HG02588 (cell line): ENCODE data around the gene LHX1.

ENCODE experiments used
- ATAC-seq: cut with Tn5 transposase; IDR thresholded peaks from one replicate; pipeline ENCODE4 v1.9.1; 2021; ENCODE audit warnings: mild to moderate bottlenecking, moderate library complexity; ENCODE audit not compliant: unreplicated experiment

LHX1 gene

GRCh38 chr17:36921095-36921851, 16.0 kb upstream of the LHX1 start:
- ATAC-seq = no peak

- no peak for ATAC-seq
Observed at GRCh38 chr17:36922175-36922574, 15.1 kb upstream of the LHX1 start.

- ATAC-seq = no peak
Observed at GRCh38 chr17:36923814-36924221, 13.5 kb upstream of the LHX1 start.

GRCh38 chr17:36926226-36926625, 11.0 kb upstream of the LHX1 start:
- no peak for ATAC-seq

GRCh38 chr17:36926701-36927100, 10.6 kb upstream of the LHX1 start:
- ATAC-seq = no peak

DNA sequence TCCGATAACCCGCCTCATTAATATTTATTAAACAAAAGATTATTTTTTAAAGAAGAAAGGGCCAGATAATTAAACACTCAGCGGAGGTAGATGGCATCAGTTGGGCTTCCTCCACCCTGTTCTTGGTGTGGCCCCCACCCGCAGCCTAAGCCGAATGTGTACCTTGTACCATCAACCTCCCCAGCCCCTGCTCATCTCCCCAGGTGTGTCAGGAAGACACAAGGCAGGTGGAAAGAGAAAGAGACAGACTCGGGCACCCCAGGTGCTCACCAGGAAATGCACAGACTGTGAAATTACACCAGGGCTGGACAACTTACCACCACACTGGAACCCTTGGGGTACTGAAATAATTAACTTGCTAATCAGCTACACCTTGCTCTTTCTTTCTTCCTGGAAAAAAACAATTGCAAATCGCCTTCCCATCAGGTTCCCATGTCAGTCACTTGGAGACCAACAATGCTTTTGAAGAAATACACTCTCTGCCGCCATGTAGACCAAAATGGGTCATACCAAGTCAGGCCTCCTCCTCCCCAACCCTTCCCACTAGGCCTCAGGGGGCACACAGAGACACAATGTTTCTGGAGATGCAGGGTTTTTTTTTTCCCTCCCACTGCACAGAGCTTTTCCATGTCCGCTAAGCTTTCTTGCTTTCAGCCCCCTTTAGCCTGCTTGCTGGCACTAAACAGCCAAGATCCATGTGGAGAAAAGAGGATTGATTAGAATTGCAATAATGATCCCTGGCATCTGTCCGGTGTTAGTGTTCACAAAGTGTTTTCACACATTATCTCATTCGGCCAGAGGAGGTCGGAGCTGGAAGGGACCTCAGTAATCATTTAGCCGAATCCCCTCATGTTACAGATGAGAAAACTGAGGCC, 8.6 kb upstream of the LHX1 start:
- ATAC-seq = no peak

- ATAC-seq = no peak
Observed at GRCh38 chr17:36929851-36930582, 7.3 kb upstream of the LHX1 start.

GRCh38 chr17:36930583-36930900, 6.7 kb upstream of the LHX1 start:
- no peak for ATAC-seq

- ATAC-seq = no peak
Observed at GRCh38 chr17:36931096-36931696, 6.1 kb upstream of the LHX1 start.

GRCh38 chr17:36931697-36932382, 5.4 kb upstream of the LHX1 start:
- ATAC-seq = no peak

GRCh38 chr17:36932383-36932693, 4.9 kb upstream of the LHX1 start:
- no peak for ATAC-seq

DNA sequence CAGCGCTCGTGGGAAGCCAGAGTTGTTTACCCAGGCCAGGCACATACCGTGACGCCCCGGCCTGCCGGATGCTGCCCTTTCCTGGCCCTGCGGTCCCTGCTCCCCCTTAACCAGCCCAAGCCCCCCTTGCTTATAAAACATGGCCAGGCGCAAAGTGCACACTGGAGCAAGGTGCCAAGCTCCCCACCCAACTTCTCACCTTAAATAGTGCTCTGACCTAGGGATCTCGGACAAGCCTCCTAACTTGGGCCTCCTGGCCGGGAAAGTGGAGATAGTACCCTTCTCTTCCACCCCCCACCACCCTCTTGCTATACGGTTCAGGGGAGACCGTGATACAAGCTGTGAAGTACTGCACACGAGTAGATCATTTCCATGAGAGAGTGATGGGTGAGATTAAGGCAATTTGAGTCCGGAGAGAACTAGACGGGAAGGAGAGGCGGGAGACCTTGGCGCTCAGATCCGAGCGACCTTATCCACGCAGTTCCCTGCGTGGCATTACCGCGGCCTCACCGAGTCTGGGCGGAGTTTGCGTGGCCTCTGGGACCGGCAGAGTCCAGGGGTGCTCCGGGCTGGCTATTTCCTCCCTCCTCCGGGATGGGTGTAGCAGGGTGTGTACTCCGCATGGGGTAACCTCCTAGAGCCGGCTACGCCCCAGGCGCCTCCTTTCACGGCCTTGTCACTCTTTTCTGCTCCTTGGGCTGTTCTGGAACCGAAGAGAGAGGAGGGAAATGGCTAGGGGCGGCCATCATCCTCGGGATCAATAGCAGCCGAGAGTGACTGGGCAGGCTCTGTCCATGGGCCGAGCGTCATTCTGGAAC, 4.4 kb upstream of the LHX1 start:
- no peak for ATAC-seq

- no peak for ATAC-seq
Observed at GRCh38 chr17:36933512-36934143, 3.6 kb upstream of the LHX1 start.

GRCh38 chr17:36934144-36934691, 3.1 kb upstream of the LHX1 start:
- ATAC-seq = no peak

GRCh38 chr17:36934692-36935630, 2.3 kb upstream of the LHX1 start:
- ATAC-seq = no peak

GRCh38 chr17:36935671-36936454, 1.4 kb upstream of the LHX1 start:
- ATAC-seq = no peak

GRCh38 chr17:36936455-36937000, 747 bp upstream of the LHX1 start:
- no peak for ATAC-seq
